Measurements from ENCODE around the gene BNIP3. TPM values are rescaled to one million over a fixed set of nuclear protein-coding genes. Genes with fewer than 3 reads are reported as not detected.

BNIP3 gene, protein sequence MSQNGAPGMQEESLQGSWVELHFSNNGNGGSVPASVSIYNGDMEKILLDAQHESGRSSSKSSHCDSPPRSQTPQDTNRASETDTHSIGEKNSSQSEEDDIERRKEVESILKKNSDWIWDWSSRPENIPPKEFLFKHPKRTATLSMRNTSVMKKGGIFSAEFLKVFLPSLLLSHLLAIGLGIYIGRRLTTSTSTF
- total RNA-seq, result 100 to 1,000 TPM; 118 to 175 (median 137) TPM

DNA sequence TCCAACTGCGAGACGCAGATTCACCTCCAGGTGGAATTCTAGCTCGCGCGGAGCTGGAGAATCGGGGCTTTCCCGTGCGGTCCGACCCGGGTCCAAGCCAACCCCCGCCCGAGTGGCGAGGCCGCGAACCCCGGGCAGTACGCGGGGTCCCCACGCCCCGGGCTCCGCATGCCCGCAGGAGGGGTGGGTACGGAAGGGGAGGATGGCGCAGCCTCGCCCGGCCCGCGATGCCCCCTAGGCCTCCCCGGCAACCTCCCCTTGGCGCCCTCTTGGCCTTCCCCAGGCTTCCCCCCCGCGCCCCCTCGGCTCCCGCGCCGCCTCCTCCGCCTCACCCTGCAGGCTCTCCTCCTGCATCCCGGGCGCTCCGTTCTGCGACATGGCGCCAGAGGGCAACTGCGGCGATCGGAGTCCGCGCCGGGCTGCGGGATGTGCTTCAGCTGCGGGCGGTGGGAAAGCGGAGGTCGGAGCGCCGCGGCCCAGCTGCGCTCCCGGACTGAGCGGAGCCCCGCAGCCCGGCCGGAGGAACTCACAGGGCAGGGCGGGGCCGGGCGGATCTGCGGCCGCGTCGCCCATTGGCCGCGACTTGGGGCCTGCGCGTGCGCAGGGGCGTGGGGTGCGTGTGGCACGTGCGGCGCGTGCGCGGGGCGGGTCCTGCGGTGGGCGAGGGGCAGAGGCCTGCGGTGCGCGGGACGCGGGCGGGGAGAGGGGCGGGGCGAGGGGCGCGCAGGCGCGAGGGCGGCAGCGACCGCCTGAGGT, at the start of gene BNIP3:
Gene BNIP3, minus strand, starts transcription at position 495 of the 756 bp plus-strand sequence. Its CDS starts 117 bp downstream, at position 378.
- WGBS, 2 donors, result 0% methylated on average over 13 to 18 of the region's 100 CpGs

GRCh38 chr10:132030898-132031463, 49.3 kb upstream of the BNIP3 start:
- H3K9me3 ChIP-seq, result no peaks in the 10 kb centered on the region
- H3K36me3 ChIP-seq, result no peaks in the 10 kb centered on the region
- H3K27ac ChIP-seq, result no peak overlapping the region
- no peak for DNase-seq (ENCODE audit: low spot score in 2 of 2)
- H3K4me3 ChIP-seq, result no peak overlapping the region
- peaks cover 0 to 55% of the 10 kb centered on the region in 2 donors for H3K27me3 ChIP-seq
- TF ChIP-seq EP300 (IDR thresholded peaks at IDR 0.05), result no peak
- TF ChIP-seq, protein P1, sequence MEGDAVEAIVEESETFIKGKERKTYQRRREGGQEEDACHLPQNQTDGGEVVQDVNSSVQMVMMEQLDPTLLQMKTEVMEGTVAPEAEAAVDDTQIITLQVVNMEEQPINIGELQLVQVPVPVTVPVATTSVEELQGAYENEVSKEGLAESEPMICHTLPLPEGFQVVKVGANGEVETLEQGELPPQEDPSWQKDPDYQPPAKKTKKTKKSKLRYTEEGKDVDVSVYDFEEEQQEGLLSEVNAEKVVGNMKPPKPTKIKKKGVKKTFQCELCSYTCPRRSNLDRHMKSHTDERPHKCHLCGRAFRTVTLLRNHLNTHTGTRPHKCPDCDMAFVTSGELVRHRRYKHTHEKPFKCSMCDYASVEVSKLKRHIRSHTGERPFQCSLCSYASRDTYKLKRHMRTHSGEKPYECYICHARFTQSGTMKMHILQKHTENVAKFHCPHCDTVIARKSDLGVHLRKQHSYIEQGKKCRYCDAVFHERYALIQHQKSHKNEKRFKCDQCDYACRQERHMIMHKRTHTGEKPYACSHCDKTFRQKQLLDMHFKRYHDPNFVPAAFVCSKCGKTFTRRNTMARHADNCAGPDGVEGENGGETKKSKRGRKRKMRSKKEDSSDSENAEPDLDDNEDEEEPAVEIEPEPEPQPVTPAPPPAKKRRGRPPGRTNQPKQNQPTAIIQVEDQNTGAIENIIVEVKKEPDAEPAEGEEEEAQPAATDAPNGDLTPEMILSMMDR (IDR thresholded peaks at IDR 0.05), result no peak
- WGBS, 2 donors, result 68 to 75% methylated on average over 12 of the region's 12 CpGs
- H3K4me1 ChIP-seq, result peaks cover 0 to 3% (median under 1%) of the 10 kb centered on the region in 4 donors

More for the DNA sequence above, at the start of gene BNIP3:
- peak within 1 kb of the TSS; percentile 84 to 87 (median 86) for H3K4me3 ChIP-seq
- H3K36me3 ChIP-seq, result peaks cover 0 to 13% (median 0%) of the 10 kb centered on the region in 3 donors
- H3K27me3 ChIP-seq, result no peaks in the 10 kb centered on the region
- H3K4me1 ChIP-seq, result peaks cover 0 to 34% (median 8%) of the 10 kb centered on the region in 4 donors
- H3K9me3 ChIP-seq, result peaks cover 0 to 8% (median 0%) of the 10 kb centered on the region in 4 donors
- peak; percentile 88 to 91 for DNase-seq (ENCODE audit: low spot score in 2 of 2)
- TF ChIP-seq POLR2A (IDR thresholded peaks at IDR 0.05), result peak; percentile 89 to 98
- TF ChIP-seq EP300 (IDR thresholded peaks at IDR 0.05), result peak in 1 of 2 donors; percentile 95
- TF ChIP-seq, protein P1 (IDR thresholded peaks at IDR 0.05), result peak in 2 of 5 experiments; percentile 12 to 26
- peak within 1 kb of the TSS; percentile 59 to 89 (median 86) for H3K27ac ChIP-seq

- DNase-seq (ENCODE audit: low spot score in 2 of 2), result no peak
- H3K4me3 ChIP-seq, result no peak overlapping the region
- no peaks in the 10 kb centered on the region for H3K36me3 ChIP-seq
- peaks cover 0 to under 1% (median 0%) of the 10 kb centered on the region in 4 donors for H3K4me1 ChIP-seq
- no peaks in the 10 kb centered on the region for H3K9me3 ChIP-seq
- TF ChIP-seq, protein P1 (IDR thresholded peaks at IDR 0.05), result no peak
- TF ChIP-seq POLR2A (IDR thresholded peaks at IDR 0.05), result no peak
- no peak for TF ChIP-seq EP300 (IDR thresholded peaks at IDR 0.05)
- no peak overlapping the region for H3K27ac ChIP-seq
- H3K27me3 ChIP-seq, result peaks cover 0 to 44% of the 10 kb centered on the region in 2 donors
- 55 to 64% methylated on average over 6 of the region's 6 CpGs for WGBS, 2 donors
These were observed 47.0 kb upstream of the BNIP3 start for GRCh38 chr10:132028706-132029105.

GRCh38 chr10:132027423-132027983, 45.8 kb upstream of the BNIP3 start:
- Histone ChIP-seq H3K4me1 (peaks cover 0 to 11% (median 5%) of the 10 kb centered on the region in 4 donors), H3K27ac (no peak overlapping the region), H3K9me3 (no peaks in the 10 kb centered on the region), H3K36me3 (no peaks in the 10 kb centered on the region), H3K27me3 (peaks cover 0 to 36% of the 10 kb centered on the region in 2 donors), H3K4me3 (no peak overlapping the region)
- DNase-seq (ENCODE audit: low spot score in 2 of 2), result no peak
- TF ChIP-seq POLR2A (IDR thresholded peaks at IDR 0.05) (no peak), EP300 (IDR thresholded peaks at IDR 0.05) (no peak)
- TF ChIP-seq, protein P1 (IDR thresholded peaks at IDR 0.05), result no peak
- 60 to 69% methylated on average over 3 of the region's 3 CpGs for WGBS, 2 donors

Data from tibial nerve (tissue), 4 donors.